Osteoblast (primary cell): ENCODE data around the gene C20orf144. TPM values are rescaled to one million over a fixed set of nuclear protein-coding genes. Genes with fewer than 3 reads are reported as not detected.

Source experiments
- DNase-seq: peaks from one replicate; pipeline ENCODE4 v3.0.0; 2011; ENCODE audit warnings: low spot score, mixed read lengths; ENCODE audit not compliant: insufficient read length; ENCODE audit errors: missing footprints
- H2AFZ ChIP-seq: 2 replicates; pipeline ENCODE4 v1.6.0; 2011; ENCODE audit warnings: mild to moderate bottlenecking, low read length
- H3K27ac ChIP-seq: 2 replicates; pipeline ENCODE4 v1.5.1; 2011; ENCODE audit warnings: mild to moderate bottlenecking, low read depth, low read length, moderate library complexity
- H3K27me3 ChIP-seq: 2 replicates; pipeline ENCODE4 v1.6.0; 2012; ENCODE audit warnings: mild to moderate bottlenecking, control low read depth, inconsistent platforms, low read length, moderate library complexity; ENCODE audit not compliant: insufficient read depth
- H3K36me3 ChIP-seq: 2 replicates; pipeline ENCODE4 v1.5.1; 2011; ENCODE audit warnings: mild to moderate bottlenecking, low read length, control low read depth, moderate library complexity; ENCODE audit not compliant: insufficient read depth
- H3K4me1 ChIP-seq: 2 replicates; pipeline ENCODE4 v1.5.1; 2011; ENCODE audit warnings: mild to moderate bottlenecking, low read length, control low read depth, moderate library complexity; ENCODE audit not compliant: insufficient read depth
- H3K4me2 ChIP-seq: 2 replicates; pipeline ENCODE4 v1.6.0; 2011; ENCODE audit warnings: mild to moderate bottlenecking, low read length; ENCODE audit not compliant: insufficient read depth
- H3K4me3 ChIP-seq: fragments of 200-600 bp; sonication (generic); 3 replicates; pipeline ENCODE4 v1.5.1; 2012; ENCODE audit warnings: mild to moderate bottlenecking, low read length, inconsistent platforms; ENCODE audit not compliant: insufficient read depth
- H3K79me2 ChIP-seq: 2 replicates; pipeline ENCODE4 v1.6.0; 2012; ENCODE audit warnings: mild to moderate bottlenecking, low read length, control low read depth, inconsistent platforms; ENCODE audit not compliant: insufficient read depth
- H3K9me3 ChIP-seq: 2 replicates; pipeline ENCODE4 v1.5.1; 2011; ENCODE audit warnings: low read depth, low read length, control low read depth
- H4K20me1 ChIP-seq: 2 replicates; pipeline ENCODE4 v1.6.0; 2012; ENCODE audit warnings: mild to moderate bottlenecking, low read length, control low read depth; ENCODE audit not compliant: insufficient read depth
- total RNA-seq: library from RNA; depleted of rRNA; stranded (reverse); fragments of >200 nt; gene quantifications from 2 replicates; pipeline ENCODE4 v1.2.3, GENCODE V29; 2012
- TF ChIP-seq, protein P1 (sequence below): IDR thresholded peaks from 2 replicates; pipeline ENCODE4 v1.5.1; 2011; ENCODE audit warnings: mild to moderate bottlenecking, low read depth, low read length, moderate library complexity; ENCODE audit errors: extremely low read depth

C20orf144 gene
- total RNA-seq, 1 donor, result under 0.01 TPM

GRCh38 chr20:33679758-33680485, 17.8 kb downstream of the C20orf144 start:
- peaks cover 9% of the 10 kb centered on the region for H3K79me2 ChIP-seq
- H3K27me3 ChIP-seq, result no peaks in the 10 kb centered on the region
- peaks cover 7% of the 10 kb centered on the region for H3K36me3 ChIP-seq
- peaks cover 25% of the 10 kb centered on the region for H3K4me1 ChIP-seq
- no peak overlapping the region for H3K4me2 ChIP-seq
- no peak for DNase-seq
- TF ChIP-seq, protein P1, sequence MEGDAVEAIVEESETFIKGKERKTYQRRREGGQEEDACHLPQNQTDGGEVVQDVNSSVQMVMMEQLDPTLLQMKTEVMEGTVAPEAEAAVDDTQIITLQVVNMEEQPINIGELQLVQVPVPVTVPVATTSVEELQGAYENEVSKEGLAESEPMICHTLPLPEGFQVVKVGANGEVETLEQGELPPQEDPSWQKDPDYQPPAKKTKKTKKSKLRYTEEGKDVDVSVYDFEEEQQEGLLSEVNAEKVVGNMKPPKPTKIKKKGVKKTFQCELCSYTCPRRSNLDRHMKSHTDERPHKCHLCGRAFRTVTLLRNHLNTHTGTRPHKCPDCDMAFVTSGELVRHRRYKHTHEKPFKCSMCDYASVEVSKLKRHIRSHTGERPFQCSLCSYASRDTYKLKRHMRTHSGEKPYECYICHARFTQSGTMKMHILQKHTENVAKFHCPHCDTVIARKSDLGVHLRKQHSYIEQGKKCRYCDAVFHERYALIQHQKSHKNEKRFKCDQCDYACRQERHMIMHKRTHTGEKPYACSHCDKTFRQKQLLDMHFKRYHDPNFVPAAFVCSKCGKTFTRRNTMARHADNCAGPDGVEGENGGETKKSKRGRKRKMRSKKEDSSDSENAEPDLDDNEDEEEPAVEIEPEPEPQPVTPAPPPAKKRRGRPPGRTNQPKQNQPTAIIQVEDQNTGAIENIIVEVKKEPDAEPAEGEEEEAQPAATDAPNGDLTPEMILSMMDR, result no peak
- peaks cover 11% of the 10 kb centered on the region for H4K20me1 ChIP-seq
- H3K9me3 ChIP-seq, result no peaks in the 10 kb centered on the region
- no peak overlapping the region for H3K27ac ChIP-seq
- H2AFZ ChIP-seq, result no peak overlapping the region
- H3K4me3 ChIP-seq, result no peak overlapping the region

DNA sequence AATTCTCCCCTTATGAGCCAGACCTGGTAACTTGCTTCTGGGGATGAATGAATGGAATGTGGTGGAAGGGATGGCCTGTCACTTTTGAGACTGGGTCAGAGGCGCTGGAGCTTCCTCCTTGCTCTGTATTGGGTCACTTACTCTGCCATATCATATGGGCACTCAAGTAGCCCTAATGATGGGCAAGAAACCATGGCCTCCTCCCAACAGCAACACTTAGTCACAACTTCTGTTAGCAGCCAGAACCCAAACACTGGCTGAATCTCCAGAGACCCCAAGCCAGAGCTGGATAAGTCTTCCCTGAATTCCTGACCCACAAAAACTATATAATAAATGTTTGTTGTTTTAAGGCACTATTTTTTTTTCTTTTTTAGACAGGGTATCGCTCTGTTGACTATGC, 18.6 kb downstream of the C20orf144 start:
- H3K27me3 ChIP-seq, result no peaks in the 10 kb centered on the region
- peaks cover 7% of the 10 kb centered on the region for H3K36me3 ChIP-seq
- H4K20me1 ChIP-seq, result peaks cover 11% of the 10 kb centered on the region
- TF ChIP-seq, protein P1, result no peak
- H3K4me2 ChIP-seq, result peak overlapping the region; percentile 13
- peaks cover 25% of the 10 kb centered on the region for H3K4me1 ChIP-seq
- peaks cover 14% of the 10 kb centered on the region for H3K79me2 ChIP-seq
- peak; percentile 97 for DNase-seq
- H2AFZ ChIP-seq, result no peak overlapping the region
- no peak overlapping the region for H3K27ac ChIP-seq
- H3K9me3 ChIP-seq, result no peaks in the 10 kb centered on the region
- H3K4me3 ChIP-seq, result no peak overlapping the region

GRCh38 chr20:33681288-33681687, 19.2 kb downstream of the C20orf144 start:
- H3K4me1 ChIP-seq, result peaks cover 23% of the 10 kb centered on the region
- peak; percentile 88 for DNase-seq
- no peak overlapping the region for H3K4me3 ChIP-seq
- no peaks in the 10 kb centered on the region for H3K27me3 ChIP-seq
- TF ChIP-seq, protein P1, result no peak
- H3K4me2 ChIP-seq, result peak overlapping the region; percentile 13
- peaks cover 7% of the 10 kb centered on the region for H3K36me3 ChIP-seq
- no peak overlapping the region for H2AFZ ChIP-seq
- H3K27ac ChIP-seq, result no peak overlapping the region
- H3K9me3 ChIP-seq, result no peaks in the 10 kb centered on the region
- peaks cover 11% of the 10 kb centered on the region for H4K20me1 ChIP-seq
- peaks cover 14% of the 10 kb centered on the region for H3K79me2 ChIP-seq

DNA sequence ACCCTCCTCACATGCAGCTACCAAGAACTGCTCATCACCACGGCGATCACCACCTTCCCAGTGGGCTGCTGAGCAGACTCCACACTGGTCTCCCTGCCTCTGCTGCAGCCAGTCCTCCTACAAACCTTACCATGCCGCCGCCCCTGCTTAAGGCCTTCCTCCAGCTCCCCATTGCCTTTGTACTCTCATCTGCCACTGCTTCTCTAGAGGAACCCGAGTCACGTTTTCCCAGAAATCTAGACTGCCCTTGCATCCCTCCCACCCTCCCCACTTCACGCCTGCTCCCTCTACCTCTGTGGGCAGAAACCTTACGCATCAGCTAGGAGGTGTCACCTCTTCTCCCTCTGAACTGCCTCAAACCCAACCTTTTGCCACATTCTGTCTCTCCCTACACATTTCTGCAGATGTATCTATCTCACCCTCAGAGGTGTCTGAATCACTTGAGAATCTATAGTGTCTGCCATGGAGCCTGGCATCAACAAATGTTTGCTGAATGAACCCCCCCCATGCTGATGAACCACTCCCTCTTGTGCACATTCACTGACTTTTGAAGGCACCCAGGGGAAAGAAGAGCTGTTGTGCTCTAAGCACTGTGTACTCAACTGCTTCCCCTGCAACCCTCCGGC, 19.7 kb downstream of the C20orf144 start:
- TF ChIP-seq, protein P1, result no peak
- Histone ChIP-seq H3K79me2 (peaks cover 14% of the 10 kb centered on the region), H4K20me1 (peaks cover 11% of the 10 kb centered on the region), H2AFZ (no peak overlapping the region), H3K27ac (no peak overlapping the region), H3K4me1 (peaks cover 26% of the 10 kb centered on the region), H3K27me3 (no peaks in the 10 kb centered on the region), H3K4me3 (no peak overlapping the region), H3K9me3 (no peaks in the 10 kb centered on the region), H3K4me2 (no peak overlapping the region), H3K36me3 (peaks cover 7% of the 10 kb centered on the region)
- no peak for DNase-seq
